ENCODE data around the gene TMEM168.

TMEM168 gene

DNA sequence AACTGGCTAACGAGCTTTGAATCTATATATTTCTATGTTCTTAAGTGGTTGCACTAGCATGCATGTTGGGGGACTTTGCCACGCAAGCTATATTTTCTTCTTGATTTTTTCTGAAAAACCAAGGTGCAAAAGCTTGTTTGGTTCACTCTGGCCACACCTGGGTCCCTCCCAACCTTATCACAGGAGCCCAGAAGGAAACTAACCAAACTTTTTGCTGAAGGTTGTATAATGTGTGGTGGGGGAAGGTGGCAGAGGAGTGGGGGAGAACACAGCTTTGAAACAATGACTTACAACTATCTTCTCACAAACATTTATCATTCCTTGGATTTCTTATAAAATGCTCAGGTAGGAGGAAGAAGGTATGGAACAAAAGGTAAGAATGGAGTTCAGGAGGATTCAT, 75.3 kb downstream of the TMEM168 start:
- ATAC-seq = no peak
